Keratinocyte (primary cell): ENCODE data around the gene ADCY7. TPM values are rescaled to one million over a fixed set of nuclear protein-coding genes. Genes with fewer than 3 reads are reported as not detected.

Experiments used
- DNase-seq: peaks from one replicate; pipeline ENCODE4 v3.0.0-alpha.2; 2011; ENCODE audit warnings: low read depth, missing footprints, low spot score
- FAIRE-seq: peaks from 2 replicates; lab custom pipeline; 2011; peaks lifted over from hg19 to GRCh38; lab: Jason Lieb, UNC
- H2AFZ ChIP-seq: 2 replicates; pipeline ENCODE4 v1.6.0; 2012; ENCODE audit warnings: low read length, control low read depth, inconsistent platforms; ENCODE audit not compliant: control insufficient read depth
- H3K27ac ChIP-seq: 2 replicates; pipeline ENCODE4 v1.5.1; 2011; ENCODE audit warnings: low read length; ENCODE audit not compliant: control insufficient read depth, insufficient read depth
- H3K27me3 ChIP-seq: 3 replicates; pipeline ENCODE4 v1.6.0; 2011; ENCODE audit warnings: low read length; ENCODE audit not compliant: control insufficient read depth, insufficient read depth; ENCODE audit errors: extremely low read depth
- H3K36me3 ChIP-seq, 2 experiments: 2 replicates in 1 of 2; 3 replicates in 1 of 2; pipeline ENCODE4 v1.5.1; 2011; ENCODE audit warnings: low read length in 2 of 2, mild to moderate bottlenecking in 1 of 2; ENCODE audit not compliant: control insufficient read depth in 2 of 2, insufficient read depth in 2 of 2; ENCODE audit errors: extremely low read depth in 1 of 2
- H3K4me1 ChIP-seq: 3 replicates; pipeline ENCODE4 v1.5.1; 2011; ENCODE audit warnings: low read length; ENCODE audit not compliant: control insufficient read depth, insufficient read depth; ENCODE audit errors: extremely low read depth
- H3K4me2 ChIP-seq: 3 replicates; pipeline ENCODE4 v1.6.0; 2011; ENCODE audit warnings: low read depth, low read length; ENCODE audit not compliant: control insufficient read depth, insufficient read depth; ENCODE audit errors: extremely low read depth
- H3K4me3 ChIP-seq, 3 experiments: fragments of 200-600 bp in 1 of 3; sonication (generic) in 1 of 3; 2 replicates in 2 of 3; 3 replicates in 1 of 3; pipeline ENCODE4 v1.5.1; 2011 to 2016; ENCODE audit warnings: low read length in 3 of 3, mild to moderate bottlenecking in 3 of 3, control low read depth in 2 of 3, inconsistent platforms in 1 of 3, low read depth in 1 of 3, mixed read lengths in 1 of 3, mixed run types in 1 of 3, moderate library complexity in 1 of 3; ENCODE audit not compliant: control insufficient read depth in 2 of 3, insufficient read depth in 2 of 3; ENCODE audit errors: extremely low read depth in 1 of 3
- H3K79me2 ChIP-seq: 2 replicates; pipeline ENCODE4 v1.6.0; 2012; ENCODE audit warnings: low read length; ENCODE audit not compliant: control insufficient read depth, insufficient read depth
- H3K9ac ChIP-seq: 3 replicates; pipeline ENCODE4 v1.6.0; 2011; ENCODE audit warnings: low read length; ENCODE audit not compliant: control insufficient read depth, insufficient read depth; ENCODE audit errors: extremely low read depth
- H3K9me1 ChIP-seq: 3 replicates; pipeline ENCODE4 v1.6.0; 2011; ENCODE audit warnings: low read length; ENCODE audit not compliant: control insufficient read depth, insufficient read depth; ENCODE audit errors: extremely low read depth
- H3K9me3 ChIP-seq: 2 replicates; pipeline ENCODE4 v1.5.1; 2012; ENCODE audit warnings: low read depth, low read length; ENCODE audit not compliant: control insufficient read depth
- H4K20me1 ChIP-seq: 3 replicates; pipeline ENCODE4 v1.6.0; 2011; ENCODE audit warnings: low read length; ENCODE audit not compliant: control insufficient read depth, insufficient read depth; ENCODE audit errors: extremely low read depth
- CTCF ChIP-seq, 3 experiments: IDR thresholded peaks in 1 of 3; conservative IDR thresholded peaks in 1 of 3; optimal IDR thresholded peaks in 1 of 3; 2 replicates in 2 of 3; 3 replicates in 1 of 3; pipeline versions ENCODE3 to v1.5.1; 2011; ENCODE audit warnings: low read length in 3 of 3, mild to moderate bottlenecking in 3 of 3, moderate library complexity in 2 of 3, control low read depth in 1 of 3, inconsistent platforms in 1 of 3; ENCODE audit not compliant: insufficient read depth in 2 of 3; ENCODE audit errors: extremely low read depth in 1 of 3
- EZH2 ChIP-seq: IDR thresholded peaks from one replicate; pipeline ENCODE4 v1.6.1; 2012; ENCODE audit warnings: inconsistent platforms, mild to moderate bottlenecking, low read length, moderate library complexity
- dilution Hi-C: fragments of 300-500 bp; cut with MboI; formaldehyde crosslinking; loops from one replicate; pipeline ENCODE4 v1.7.0; 2020; ENCODE audit warnings: low sequenced_read_pairs; ENCODE audit not compliant: extremely low pct_ligation_motif_present
- polyA plus RNA-seq, 5 experiments: library from polyadenylated mRNA; depleted of rRNA in 3 of 5; stranded (reverse) in 3 of 5; stranded (forward) in 1 of 5; unstranded in 1 of 5; fragments of >200 nt; gene quantifications; 1 replicate in 1 of 5; 2 replicates in 3 of 5; 3 replicates in 1 of 5; pipeline versions ENCODE4 v1.2.1 to v1.2.3, GENCODE V29; 2011 to 2012; ENCODE audit warnings: missing spikeins in 2 of 5, low read depth in 1 of 5, low replicate concordance in 1 of 5

ADCY7 gene
- polyA plus RNA-seq, 1 donor (not counting 4 experiments of a cell fraction or from before 2014, with no cell fraction given), result 5.1 TPM

DNA sequence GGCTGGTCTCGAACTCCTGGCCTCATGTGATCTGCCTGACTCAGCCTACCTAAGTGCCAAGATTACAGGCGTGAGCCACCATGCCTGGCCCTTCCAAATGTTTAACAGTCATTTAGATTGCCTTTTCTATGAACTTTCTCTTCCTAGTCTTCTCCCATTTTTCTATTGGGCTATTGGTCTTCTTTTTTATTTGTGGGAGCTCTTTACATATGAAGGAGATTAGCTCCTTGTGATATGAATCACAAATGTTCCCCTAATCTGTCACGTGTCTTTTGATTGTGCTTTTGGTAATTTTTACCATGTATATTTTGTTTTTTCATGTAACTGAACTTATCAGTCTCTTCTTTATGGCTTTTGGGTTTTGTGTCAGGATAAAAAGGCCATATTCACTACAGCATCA is 11.9 kb downstream of the ADCY7 start:
- dilution Hi-C loops, result no loop called here
- H3K4me3 ChIP-seq, result no peak overlapping the region
- TF ChIP-seq EZH2 (no peak), CTCF (optimal IDR thresholded peaks at IDR 0.05 in 1 of 3, IDR thresholded peaks at IDR 0.05 in 1 of 3, conservative IDR thresholded peaks at IDR 0.05 in 1 of 3; ENCODE audit: extremely low read depth in 1 of 3, insufficient read depth in 2 of 3, low read length in 3 of 3) (no peak)
- no peak overlapping the region for H2AFZ ChIP-seq
- H3K9me3 ChIP-seq, result no peaks in the 10 kb centered on the region
- peaks cover 0 to 1% of the 10 kb centered on the region in 2 experiments for H3K36me3 ChIP-seq
- no peak overlapping the region for H3K27ac ChIP-seq
- H3K9me1 ChIP-seq, result no peaks in the 10 kb centered on the region
- FAIRE-seq (no peak), DNase-seq (no peak)
- H3K9ac ChIP-seq, result no peak overlapping the region
- H3K27me3 ChIP-seq, result no peaks in the 10 kb centered on the region
- H3K4me1 ChIP-seq, result no peaks in the 10 kb centered on the region
- no peaks in the 10 kb centered on the region for H4K20me1 ChIP-seq
- H3K4me2 ChIP-seq, result no peak overlapping the region
- no peaks in the 10 kb centered on the region for H3K79me2 ChIP-seq

DNA sequence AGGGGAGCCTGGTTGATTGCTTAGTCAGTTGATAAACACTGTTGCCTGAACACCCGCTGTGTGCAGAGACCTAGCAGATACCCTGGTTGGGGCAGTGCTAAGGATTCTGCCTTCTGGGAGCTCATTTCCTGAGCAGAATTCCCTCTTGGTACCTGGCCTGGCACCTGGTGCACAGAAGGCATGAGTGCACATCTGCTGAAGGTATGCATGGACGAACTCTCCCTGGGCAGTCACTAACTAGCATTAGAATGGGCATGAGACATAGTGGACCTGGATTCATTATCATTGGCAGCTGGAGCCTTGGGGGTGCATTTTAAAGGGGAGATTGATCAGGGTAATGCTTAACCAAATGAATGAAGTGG is 13.1 kb downstream of the ADCY7 start:
- Histone ChIP-seq H2AFZ (no peak overlapping the region), H3K27me3 (no peaks in the 10 kb centered on the region), H3K9me1 (no peaks in the 10 kb centered on the region), H3K36me3 (peaks cover 0 to 1% of the 10 kb centered on the region in 2 experiments), H3K9ac (no peak overlapping the region), H3K79me2 (no peaks in the 10 kb centered on the region), H3K27ac (no peak overlapping the region), H3K4me2 (no peak overlapping the region), H3K4me3 (no peak overlapping the region), H3K4me1 (no peaks in the 10 kb centered on the region), H3K9me3 (no peaks in the 10 kb centered on the region), H4K20me1 (no peaks in the 10 kb centered on the region)
- dilution Hi-C loops, result no loop called here
- no peak for DNase-seq
- no peak for FAIRE-seq
- TF ChIP-seq EZH2 (no peak), CTCF (optimal IDR thresholded peaks at IDR 0.05 in 1 of 3, IDR thresholded peaks at IDR 0.05 in 1 of 3, conservative IDR thresholded peaks at IDR 0.05 in 1 of 3; ENCODE audit: extremely low read depth in 1 of 3, insufficient read depth in 2 of 3, low read length in 3 of 3) (no peak)
